Measurements from ENCODE around the gene GTF3C2.
"Not testable (repeated sequence)": the region's sequence is repeated elsewhere in the genome, so short reads cannot be mapped to it uniquely, and the experiment has no call there.

Gene GTF3C2

GRCh38 chr2:27322301-27322765 is 34.2 kb downstream of the GTF3C2 start:
- peak; percentile 39 for DNase-seq (ENCODE audit: low read depth)

GRCh38 chr2:27320958-27321543 is 35.5 kb downstream of the GTF3C2 start:
- peak; percentile 99 for DNase-seq (ENCODE audit: low read depth)

- DNase-seq (ENCODE audit: low read depth): not testable (repeated sequence)
Observed at GRCh38 chr2:27319839-27320238, 36.7 kb downstream of the GTF3C2 start.

- no peak for DNase-seq (ENCODE audit: low read depth)
Observed at GRCh38 chr2:27316655-27317412, 39.7 kb downstream of the GTF3C2 start.

GRCh38 chr2:27315122-27315521 is 41.4 kb downstream of the GTF3C2 start:
- DNase-seq (ENCODE audit: low read depth): no peak

- no peak for DNase-seq (ENCODE audit: low read depth)
Observed at GRCh38 chr2:27314709-27315108, 41.9 kb downstream of the GTF3C2 start.

- DNase-seq (ENCODE audit: low read depth): no peak
Observed at GRCh38 chr2:27313882-27314645, 42.5 kb downstream of the GTF3C2 start.

GRCh38 chr2:27312152-27312551 is 44.4 kb downstream of the GTF3C2 start:
- DNase-seq (ENCODE audit: low read depth): no peak

- no peak for DNase-seq (ENCODE audit: low read depth)
Observed at GRCh38 chr2:27309651-27310050, 46.9 kb downstream of the GTF3C2 start.

GRCh38 chr2:27308359-27308881 is 48.1 kb downstream of the GTF3C2 start, which contains the start of gene UCN:
TSS of gene UCN (minus strand) at chr2:27308445. CDS start at chr2:27307895, 550 bp downstream.
- DNase-seq (ENCODE audit: low read depth): peak; percentile 27

- DNase-seq (ENCODE audit: low read depth): no peak
Observed at GRCh38 chr2:27307545-27308358, 48.8 kb downstream of the GTF3C2 start.

GRCh38 chr2:27307287-27307544 is 49.3 kb downstream of the GTF3C2 start:
- no peak for DNase-seq (ENCODE audit: low read depth)

- no peak for DNase-seq (ENCODE audit: low read depth)
Observed at GRCh38 chr2:27306573-27307286, 49.8 kb downstream of the GTF3C2 start.

- no peak for DNase-seq (ENCODE audit: low read depth)
Observed at GRCh38 chr2:27306136-27306535, 50.4 kb downstream of the GTF3C2 start.

GRCh38 chr2:27305516-27305915 is 51.0 kb downstream of the GTF3C2 start:
- DNase-seq (ENCODE audit: low read depth): no peak

GRCh38 chr2:27304488-27305240 is 51.9 kb downstream of the GTF3C2 start:
- no peak for DNase-seq (ENCODE audit: low read depth)

GRCh38 chr2:27303093-27304025 is 53.2 kb downstream of the GTF3C2 start:
- peak; percentile 87 for DNase-seq (ENCODE audit: low read depth)

GRCh38 chr2:27300606-27301005 is 56.0 kb downstream of the GTF3C2 start:
- DNase-seq (ENCODE audit: low read depth): not testable (repeated sequence)

- no peak for DNase-seq (ENCODE audit: low read depth)
Observed at GRCh38 chr2:27298391-27299080, 58.0 kb downstream of the GTF3C2 start.
